Mucosa of gallbladder (tissue), 1 donor: ENCODE results near the gene LIFR. TPM values are rescaled to one million over a fixed set of nuclear protein-coding genes. Genes with fewer than 3 reads are reported as not detected.

ENCODE experiments used
- DNase-seq: peaks from one replicate; pipeline ENCODE4 v3.0.0-alpha.2; 2020; ENCODE audit warnings: low spot score
- total RNA-seq: library from RNA; stranded (reverse); gene quantifications from one replicate; pipeline ENCODE4 v1.2.1, GENCODE V29; 2021
- donor health status: DM: no; HTN: no; CAD: no.

The LIFR gene
- total RNA-seq, 1 donor from 2014 or later: 58.0 TPM

- no peak for DNase-seq
Measured at GRCh38 chr5:38548064-38548759, 8.2 kb downstream of the LIFR start.

DNA sequence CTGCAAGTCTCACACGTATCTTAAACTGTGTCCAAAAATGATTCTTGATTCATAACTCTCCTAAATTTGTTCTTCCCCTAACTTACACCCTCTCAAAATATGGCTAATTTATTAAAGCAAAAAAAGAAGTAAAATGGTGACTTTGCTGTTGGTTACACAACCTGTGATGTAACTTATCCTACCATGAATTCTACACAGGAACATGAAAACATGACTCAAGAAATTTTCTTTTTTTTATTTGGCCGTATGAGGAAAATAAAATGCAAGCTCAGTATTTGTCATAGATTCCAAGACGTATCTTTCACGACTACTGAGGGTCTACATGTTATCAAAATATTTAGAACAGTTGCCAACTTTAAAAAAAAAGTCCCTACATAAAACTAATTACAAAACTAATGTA lies 9.2 kb downstream of the LIFR start:
- DNase-seq: no peak

- no peak for DNase-seq
Measured at GRCh38 chr5:38546691-38547146, 9.7 kb downstream of the LIFR start.

- DNase-seq: no peak
Measured at GRCh38 chr5:38543886-38544285, 12.6 kb downstream of the LIFR start.

GRCh38 chr5:38543074-38543473 lies 13.4 kb downstream of the LIFR start:
- DNase-seq: no peak

DNA sequence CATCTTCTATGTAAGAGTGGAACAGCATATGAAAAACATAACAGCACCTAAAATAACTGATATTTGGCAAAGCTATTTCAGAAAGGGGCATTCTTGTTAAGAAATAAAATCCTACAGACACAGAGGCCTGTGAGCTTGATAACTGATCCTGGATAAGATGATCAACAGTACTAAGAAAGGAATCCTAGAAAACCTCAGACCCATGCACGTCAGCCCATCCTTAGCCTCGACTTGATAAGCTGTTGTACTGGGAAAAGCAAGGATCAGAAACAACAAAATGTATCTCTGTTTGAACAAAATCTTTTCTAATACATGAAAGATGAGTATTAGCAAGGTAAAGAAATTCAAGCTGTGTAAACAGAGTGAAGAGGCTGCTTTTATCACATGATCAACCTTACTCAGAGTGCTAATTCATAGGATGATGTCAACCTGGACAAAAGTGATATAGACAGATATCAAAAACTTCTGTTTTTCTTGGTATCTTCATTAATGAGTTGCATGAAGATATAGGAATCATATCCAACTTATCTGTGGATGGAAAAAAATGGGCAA lies 15.2 kb downstream of the LIFR start:
- DNase-seq: no peak

- no peak for DNase-seq
Measured at GRCh38 chr5:38540314-38540713, 16.1 kb downstream of the LIFR start.

DNA sequence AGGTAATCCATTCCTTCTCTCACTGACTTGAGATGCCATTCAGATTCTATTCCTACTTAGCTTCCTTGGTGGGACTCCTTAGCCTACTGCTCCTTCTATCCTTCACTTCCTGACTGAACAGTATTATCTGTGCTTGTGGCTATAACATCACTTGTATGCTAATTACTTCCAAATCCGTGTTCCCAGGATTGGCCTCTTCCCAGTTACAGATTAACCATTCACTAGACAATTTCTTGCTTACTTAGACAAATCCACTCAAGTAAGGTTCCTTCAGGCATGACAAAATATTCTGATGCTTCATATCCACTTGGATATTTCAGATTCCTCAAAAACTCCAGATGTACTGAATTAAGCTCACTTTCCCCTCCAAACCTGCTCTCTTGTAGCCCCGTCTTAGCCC lies 18.3 kb downstream of the LIFR start:
- no peak for DNase-seq

GRCh38 chr5:38537505-38537904 lies 18.9 kb downstream of the LIFR start:
- no peak for DNase-seq

DNA sequence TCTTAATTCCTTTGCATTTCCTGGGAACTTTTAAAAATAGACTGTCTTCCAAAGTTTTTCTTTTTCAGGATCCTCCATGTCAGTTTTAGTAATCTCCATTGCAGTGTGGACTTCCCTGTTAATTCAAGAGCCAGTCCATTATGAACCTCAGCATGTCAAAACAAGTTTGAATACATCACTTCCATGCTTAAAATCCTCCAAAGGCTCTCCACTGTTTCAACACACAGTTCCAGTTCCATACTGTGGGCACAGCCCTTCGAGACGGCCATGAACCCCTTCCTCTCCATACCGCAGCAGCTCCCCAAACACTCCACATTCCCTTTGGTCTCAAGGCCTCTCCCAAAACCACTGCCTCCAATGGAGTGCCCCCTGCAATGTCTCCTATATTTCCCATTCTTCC lies 19.5 kb downstream of the LIFR start:
- DNase-seq: no peak

- DNase-seq: no peak
Measured at GRCh38 chr5:38535845-38536244, 20.6 kb downstream of the LIFR start.

DNA sequence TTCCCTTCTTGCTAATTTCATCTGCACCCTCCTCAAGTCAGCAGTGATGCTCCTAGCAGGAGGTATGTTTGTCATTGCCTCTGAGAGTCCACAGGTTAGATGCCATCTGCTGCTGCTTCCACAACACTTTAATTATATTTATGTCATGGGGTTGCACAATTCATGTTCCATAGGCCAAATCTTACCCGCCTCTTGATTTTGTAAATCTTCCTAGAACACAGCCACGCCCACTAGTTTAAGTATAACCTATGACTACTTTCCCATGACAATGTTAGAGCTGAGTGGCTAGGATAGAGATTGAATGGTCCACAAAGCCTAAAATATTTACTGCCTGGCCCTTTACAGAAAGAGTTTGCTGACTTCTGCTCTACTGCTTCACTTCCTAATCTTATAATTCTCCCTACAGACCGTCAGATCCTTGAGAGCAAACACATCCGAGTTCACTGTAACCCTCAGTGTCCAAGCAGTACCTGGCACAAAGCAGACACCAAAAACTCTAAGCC lies 21.1 kb downstream of the LIFR start:
- no peak for DNase-seq

DNA sequence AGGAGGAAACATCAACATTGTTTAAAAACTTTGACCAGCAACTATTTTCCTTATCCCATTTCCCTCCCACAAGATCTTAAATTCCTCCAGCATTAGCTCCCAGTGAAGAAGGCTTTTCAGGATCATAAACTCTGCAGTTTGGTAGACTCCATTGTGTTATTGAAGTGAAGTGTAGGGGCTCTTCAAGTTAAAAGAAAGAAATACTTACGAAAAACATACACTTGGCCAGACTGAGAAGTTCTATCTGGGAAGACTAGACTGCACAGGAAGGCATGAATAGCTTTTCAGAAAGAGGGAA lies 22.3 kb downstream of the LIFR start:
- no peak for DNase-seq

DNA sequence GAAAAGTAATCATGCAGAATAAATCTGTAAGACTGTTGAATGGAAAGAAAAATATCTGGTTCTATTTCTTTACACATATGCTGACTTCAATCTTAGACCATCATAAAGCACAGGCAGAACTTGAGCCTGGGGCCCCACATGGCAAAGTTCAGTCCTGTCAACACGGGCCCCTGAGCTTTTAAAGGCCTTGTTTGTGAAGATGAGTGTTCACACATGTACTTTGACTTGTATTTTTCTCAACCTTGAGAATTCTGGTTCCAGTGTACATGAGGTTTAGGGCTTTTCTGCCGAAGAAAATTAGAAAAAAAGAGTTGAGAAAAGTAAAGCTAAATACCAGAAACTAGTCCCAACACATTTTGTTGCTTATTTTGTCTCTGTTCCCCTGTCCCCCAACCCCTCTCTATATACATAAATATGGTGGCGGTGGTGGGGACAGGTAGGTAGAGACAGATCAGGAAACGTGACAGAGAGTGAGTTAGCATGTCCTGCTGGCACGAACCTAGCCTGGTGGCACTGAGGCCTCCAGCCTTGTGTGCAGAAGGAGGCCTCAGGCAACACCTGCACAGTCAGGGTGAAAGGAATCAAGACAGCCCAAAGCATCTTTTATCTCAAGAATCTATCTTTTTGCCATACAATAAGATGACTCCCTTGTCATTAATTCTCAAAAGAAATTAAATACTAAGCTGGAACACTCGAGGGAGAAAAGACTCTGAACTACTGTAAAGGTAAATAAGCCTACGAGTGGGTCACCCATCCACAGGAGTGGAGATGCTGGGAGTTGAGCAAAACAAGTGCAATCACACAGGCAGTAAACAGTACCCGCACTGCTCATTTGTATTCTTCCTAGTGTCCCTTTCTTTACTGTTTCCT lies 22.9 kb downstream of the LIFR start:
- DNase-seq: no peak

DNA sequence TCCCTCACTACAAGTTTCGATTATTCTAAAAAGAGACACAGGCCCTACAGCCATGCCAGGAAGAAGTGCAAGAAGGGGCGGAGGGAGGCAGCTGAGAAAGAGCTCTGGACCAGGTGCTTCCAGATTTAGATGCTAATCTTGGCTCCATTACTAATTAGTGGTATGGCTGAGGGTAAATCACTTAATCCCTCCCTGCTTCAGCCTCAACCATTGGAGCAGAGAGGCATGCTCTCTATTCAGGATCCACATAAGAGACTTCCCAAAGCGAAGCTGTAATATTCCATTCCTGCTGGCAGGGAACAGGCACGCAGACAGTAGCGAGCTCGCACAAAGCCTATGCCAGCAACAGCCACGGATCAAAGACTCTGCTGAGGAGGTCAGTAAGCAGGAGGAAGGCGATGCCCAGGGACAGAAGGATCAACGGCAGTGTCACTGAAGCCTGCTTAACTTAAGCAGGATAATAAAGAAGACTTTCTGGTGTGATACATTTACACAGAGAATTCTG lies 24.2 kb downstream of the LIFR start:
- DNase-seq: no peak

DNA sequence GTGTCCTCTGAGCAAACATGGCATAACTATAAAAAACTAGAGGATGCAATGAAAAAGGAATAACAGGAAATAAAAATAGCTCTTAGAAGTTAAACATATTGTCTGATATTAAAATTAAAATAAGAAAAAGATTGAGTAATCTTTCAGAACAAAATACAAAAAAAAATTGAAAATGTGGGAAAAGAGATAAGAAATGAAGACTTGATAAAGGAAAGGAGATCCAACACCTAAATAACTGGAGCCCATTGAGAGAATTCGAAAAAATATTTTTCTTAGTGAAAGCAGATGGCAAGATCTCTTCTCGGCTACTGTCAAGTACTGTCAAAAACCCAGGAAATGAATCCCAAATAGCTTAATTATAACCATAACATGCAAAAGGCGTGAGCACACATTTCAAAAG lies 24.9 kb downstream of the LIFR start:
- DNase-seq: no peak

GRCh38 chr5:38529955-38530646 lies 26.3 kb downstream of the LIFR start:
- DNase-seq: no peak

GRCh38 chr5:38528162-38528703 lies 28.2 kb downstream of the LIFR start:
- no peak for DNase-seq

DNA sequence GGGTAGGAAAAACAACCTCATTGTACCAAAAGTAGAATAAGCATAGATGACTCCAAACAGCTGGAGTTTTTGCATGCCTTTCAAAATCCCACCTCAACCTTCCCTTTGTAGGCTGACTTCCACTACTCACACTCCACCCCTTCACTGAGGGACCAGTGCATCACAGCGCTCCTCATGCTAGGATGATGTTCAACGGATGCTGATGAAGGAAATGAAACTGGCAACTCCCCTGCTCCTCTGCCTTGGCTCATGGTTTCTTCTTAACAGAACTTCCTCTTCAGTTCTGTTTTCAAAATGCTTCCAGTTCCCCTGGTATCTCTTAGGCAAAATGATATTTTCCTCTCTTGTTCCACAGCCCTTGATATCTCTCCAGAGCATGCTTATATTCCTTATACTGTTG lies 29.0 kb downstream of the LIFR start:
- DNase-seq: no peak

DNA sequence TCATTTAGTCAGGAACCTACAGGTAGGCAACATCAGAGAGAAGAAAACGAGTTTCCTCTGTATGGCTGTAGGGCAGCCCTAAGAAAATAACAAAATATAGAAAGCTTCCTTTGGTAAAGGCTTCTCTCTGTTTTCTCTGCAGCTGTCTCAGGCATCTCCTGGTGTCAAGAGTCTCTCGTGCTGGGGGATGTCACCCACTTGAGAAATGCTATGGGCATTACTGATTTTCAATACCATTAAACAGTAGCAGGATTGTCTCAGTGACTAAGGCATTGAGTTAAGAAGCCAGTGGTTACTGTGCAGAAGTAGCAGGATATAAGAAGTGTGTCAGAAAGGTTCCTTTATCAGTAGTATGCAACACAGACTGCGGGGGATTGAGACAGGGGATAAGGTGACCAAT lies 32.4 kb downstream of the LIFR start:
- no peak for DNase-seq

GRCh38 chr5:38519476-38519875 lies 37.0 kb downstream of the LIFR start:
- DNase-seq: no peak

DNA sequence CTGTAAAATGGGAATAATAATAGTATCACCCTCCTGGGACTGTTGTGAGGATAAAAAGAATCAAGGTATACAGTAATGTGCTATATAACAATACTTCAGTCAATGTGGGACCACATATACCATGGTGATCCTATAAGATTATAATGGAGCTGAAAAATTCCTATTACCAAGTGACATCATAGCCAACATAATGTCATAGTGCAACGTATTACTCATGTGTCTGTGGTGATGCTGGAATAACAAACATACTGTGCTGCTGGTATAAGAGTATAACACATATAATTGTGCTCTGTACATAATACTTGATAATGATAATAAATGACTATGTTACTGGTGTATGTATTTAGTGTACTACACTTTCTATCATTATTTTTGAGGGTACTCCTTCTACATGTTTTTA lies 38.1 kb downstream of the LIFR start:
- DNase-seq: no peak
